HepG2 (cell line): ENCODE measurements around the gene THPO. TPM values are rescaled to one million over a fixed set of nuclear protein-coding genes. Genes with fewer than 3 reads are reported as not detected.
A peak's percentile ranks its signal among the peaks of the same experiment; 100 is the strongest.

Experiments
- ATAC-seq: fragments of 200-7000 bp; cut with Tn5 transposase; 3 replicates; pipeline ENCODE4 v1.9.1; 2020; ENCODE audit warnings: mild to moderate bottlenecking, moderate library complexity
- BruUV-seq: library from RNA; stranded (reverse); fragments of 400-500 nt; replicated peaks from 2 replicates; lab custom pipeline; 2021; lab: Mats Ljungman, UMichigan
- CTCF ChIA-PET: fragments of 300-600 bp; formaldehyde crosslinking; extraction: SDS; loops from one replicate; lab custom pipeline; 2021; ENCODE audit warnings: low total read pairs, inconsistent platforms, low intra/inter-chr PET ratio; lab: Yijun Ruan, JAX
- POLR2A ChIA-PET: fragments of 350-600 bp; sonication (Branson Sonifier 250); formaldehyde crosslinking; loops from one replicate; lab custom pipeline; 2020; ENCODE audit warnings: antibody characterized with exemption, inconsistent platforms; lab: Yijun Ruan, JAX
- DNase-seq: peaks from one replicate; pipeline ENCODE4 v3.0.0-alpha.2; 2015; ENCODE audit warnings: low spot score
- FAIRE-seq: peaks from 3 replicates; lab custom pipeline; 2011; peaks lifted over from hg19 to GRCh38; lab: Jason Lieb, UNC
- H2AFZ ChIP-seq: one replicate; pipeline ENCODE4 v1.6.1; 2011; ENCODE audit warnings: low read length, inconsistent platforms
- H3K27ac ChIP-seq: fragments of 300-600 bp; 3 replicates; pipeline ENCODE4 v1.8.0; 2011; ENCODE audit warnings: mixed run types, mild to moderate bottlenecking, mixed read lengths, low read length, inconsistent platforms; ENCODE audit not compliant: insufficient read depth; ENCODE audit errors: extremely low read length
- H3K27me3 ChIP-seq, 2 experiments: fragments of 200-600 bp in 1 of 2; 2 replicates in 1 of 2; 3 replicates in 1 of 2; pipeline versions ENCODE4 v1.6.0 to v1.8.0; 2011; ENCODE audit warnings: low read length in 2 of 2, mild to moderate bottlenecking in 2 of 2, moderate library complexity in 2 of 2, inconsistent platforms in 1 of 2; ENCODE audit not compliant: insufficient read depth in 2 of 2, control insufficient read depth in 1 of 2
- H3K36me3 ChIP-seq, 2 experiments: fragments of 200-600 bp in 1 of 2; replicated peaks in 1 of 2; 2 replicates in 1 of 2; 3 replicates in 1 of 2; pipeline versions ENCODE4 v1.5.1 to v1.8.0; 2011; ENCODE audit warnings: low read length in 2 of 2, inconsistent platforms in 1 of 2; ENCODE audit not compliant: insufficient read depth in 2 of 2, control insufficient read depth in 1 of 2
- H3K4me1 ChIP-seq: 2 replicates; pipeline ENCODE4 v1.5.1; 2012; ENCODE audit warnings: low read length, inconsistent platforms; ENCODE audit not compliant: insufficient read depth
- H3K4me2 ChIP-seq: 2 replicates; pipeline ENCODE4 v1.6.0; 2011; ENCODE audit warnings: low read depth, low read length, inconsistent platforms
- H3K4me3 ChIP-seq, 3 experiments: fragments of 200-600 bp in 1 of 3; sonication (generic), shearing (Covaris generic) in 1 of 3; replicated peaks in 1 of 3; 2 replicates each; pipeline ENCODE4 v1.5.1; 2011 to 2016; ENCODE audit warnings: low read length in 3 of 3, inconsistent platforms in 2 of 3, low read depth in 2 of 3, mild to moderate bottlenecking in 2 of 3, control low read depth in 1 of 3, mixed read lengths in 1 of 3; ENCODE audit not compliant: insufficient read depth in 1 of 3
- H3K79me2 ChIP-seq: one replicate; pipeline ENCODE4 v1.6.1; 2011; ENCODE audit warnings: low read length, inconsistent platforms; ENCODE audit not compliant: insufficient read depth
- H3K9ac ChIP-seq: 2 replicates; pipeline ENCODE4 v1.6.0; 2011; ENCODE audit warnings: mild to moderate bottlenecking, low read depth, low read length, inconsistent platforms; ENCODE audit not compliant: insufficient read depth
- H3K9me3 ChIP-seq: 2 replicates; pipeline ENCODE4 v1.5.1; 2012; ENCODE audit warnings: mild to moderate bottlenecking, low read length
- H4K20me1 ChIP-seq: 2 replicates; pipeline ENCODE4 v1.6.0; 2011; ENCODE audit warnings: inconsistent platforms, mild to moderate bottlenecking, low read length, moderate library complexity; ENCODE audit not compliant: insufficient read depth
- CREB1 ChIP-seq, 2 experiments: fragments of 450-650 bp in 1 of 2; IDR thresholded peaks; 2 replicates each; pipeline ENCODE4 v1.6.1; 2016 to 2017; ENCODE audit warnings: control low read depth in 1 of 2, mild to moderate bottlenecking in 1 of 2, missing compliant biosample characterization in 1 of 2, missing genetic modification characterization in 1 of 2
- GZF1 ChIP-seq: sonication (generic); formaldehyde crosslinking; IDR thresholded peaks from 2 replicates; pipeline ENCODE4 v1.5.1; 2020; ENCODE audit warnings: mild to moderate bottlenecking, missing genetic modification reagents
- HNRNPL ChIP-seq: fragments of 200-400 bp; formaldehyde crosslinking; IDR thresholded peaks from 2 replicates; pipeline ENCODE4 v1.6.1; 2017; ENCODE audit warnings: mild to moderate bottlenecking, low read depth, low read length
- LCORL ChIP-seq, 2 experiments: fragments of 450-650 bp in 1 of 2; sonication (generic) in 1 of 2; formaldehyde crosslinking in 1 of 2; IDR thresholded peaks; 2 replicates each; pipeline versions ENCODE4 v1.5.0 to v1.6.1; 2017 to 2020; ENCODE audit warnings: antibody characterized with exemption in 1 of 2, missing genetic modification reagents in 1 of 2
- NFRKB ChIP-seq: fragments of 450-650 bp; IDR thresholded peaks from 2 replicates; pipeline ENCODE4 v1.6.1; 2017
- SETDB1 ChIP-seq: sonication (generic); formaldehyde crosslinking; IDR thresholded peaks from 2 replicates; pipeline ENCODE4 v1.5.1; 2020; ENCODE audit warnings: missing genetic modification reagents, mild to moderate bottlenecking, borderline replicate concordance
- ZNF253 ChIP-seq: sonication (generic); formaldehyde crosslinking; IDR thresholded peaks from 2 replicates; pipeline ENCODE4 v1.8.0; 2022; ENCODE audit warnings: mild to moderate bottlenecking, missing genetic modification reagents, borderline replicate concordance
- ZNF543 ChIP-seq: sonication (generic); formaldehyde crosslinking; IDR thresholded peaks from 2 replicates; pipeline ENCODE4 v1.4.0; 2020; ENCODE audit warnings: mild to moderate bottlenecking, missing genetic modification reagents
- ZNF674 ChIP-seq: sonication (generic); formaldehyde crosslinking; IDR thresholded peaks from 2 replicates; pipeline ENCODE4 v1.5.0; 2020; ENCODE audit warnings: low read depth, mild to moderate bottlenecking, missing genetic modification reagents
- WGBS: methylation state at CpG from one replicate; pipeline ENCODE4 v1.1.6; 2017; ENCODE audit warnings: low lambda C conversion rate; 5-methylcytosine and 5-hydroxymethylcytosine counted together
- in situ Hi-C: cut with HindIII; loops from 2 replicates; pipeline ENCODE4 v1.10.0; 2017; ENCODE audit warnings: low pct_unique_long_range_greater_than_20kb; ENCODE audit not compliant: extremely low pct_ligation_motif_present
- intact Hi-C: fragments of 100-400 bp; cut with micrococcal nuclease; formaldehyde crosslinking; loops from one replicate; pipeline ENCODE4 v1.10.0; 2022; ENCODE audit not compliant: unreplicated experiment
- polyA plus RNA-seq, 8 experiments: library from polyadenylated mRNA; depleted of rRNA in 3 of 8; stranded (reverse) in 7 of 8; unstranded in 1 of 8; fragments of >200 nt; fragmentation: Illumina TruSeq in 4 of 8; extraction: Trizol in 4 of 8; gene quantifications; 2 replicates each; pipeline versions ENCODE4 v1.2.1 to v1.2.3, GENCODE V29; 2011 to 2016; ENCODE audit warnings: low read depth in 4 of 8, missing spikeins in 1 of 8, mixed read lengths in 1 of 8; ENCODE audit not compliant: insufficient read depth in 1 of 8
- total RNA-seq, 5 experiments: library from RNA; depleted of rRNA; stranded (reverse); fragments of >200 nt; fragmentation: Illumina TruSeq; extraction: Trizol; gene quantifications; 2 replicates each; pipeline ENCODE4 v1.2.3, GENCODE V29; 2016; ENCODE audit warnings: low read depth in 1 of 5
- TF ChIP-seq, protein P1 (sequence below): sonication (generic); formaldehyde crosslinking; IDR thresholded peaks from 2 replicates; pipeline ENCODE4 v1.9.0; 2021; ENCODE audit warnings: mild to moderate bottlenecking, missing genetic modification reagents
- TF ChIP-seq, protein P2 (sequence below): fragments of 450-650 bp; IDR thresholded peaks from 2 replicates; pipeline ENCODE4 v1.6.1; 2016

THPO gene
- total and polyA plus RNA-seq, 2 of the 13 experiments (the other 11 are each of a cell fraction or from before 2014, with no cell fraction given): 2.8 to 4.8 TPM

DNA sequence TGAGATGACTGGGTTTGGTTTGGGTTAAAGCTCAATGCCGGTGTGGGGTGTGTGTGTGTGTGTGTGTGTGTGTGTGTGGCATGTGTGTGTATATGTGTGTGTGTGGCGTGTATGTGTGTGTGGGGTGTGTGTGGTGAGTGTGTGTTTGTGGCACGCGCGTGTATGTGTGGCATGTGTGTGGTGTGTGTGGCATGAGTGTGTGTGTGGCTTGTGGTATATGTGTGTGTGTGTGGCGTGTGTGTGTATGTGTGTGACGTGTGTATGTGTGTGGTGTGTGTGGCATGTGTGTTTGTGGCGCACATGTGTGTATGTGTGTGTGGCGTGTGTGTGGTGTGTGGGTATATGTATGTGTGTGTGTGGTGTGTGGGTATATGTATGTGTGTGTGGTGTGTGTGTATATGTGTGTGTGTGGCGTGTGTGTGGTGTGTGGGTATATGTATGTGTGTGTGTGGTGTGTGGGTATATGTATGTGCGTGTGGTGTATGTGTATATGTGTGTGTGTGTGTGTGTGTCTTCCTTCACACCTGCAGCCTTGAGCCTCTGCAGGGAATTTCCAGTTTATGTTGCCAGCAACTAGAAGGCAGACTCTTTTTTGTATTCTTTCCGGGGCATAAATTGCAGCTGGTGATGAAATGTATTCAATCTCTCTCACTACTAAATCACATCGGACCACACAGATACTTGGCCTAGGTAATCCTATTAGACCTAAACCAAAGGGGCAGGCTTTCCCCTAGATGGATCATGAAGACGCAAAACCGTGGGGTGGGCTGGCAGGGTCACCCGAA is 36.6 kb upstream of the THPO start:
- Histone ChIP-seq H4K20me1 (no peaks in the 10 kb centered on the region), H3K27me3 (peaks cover 0 to 2% of the 10 kb centered on the region in 2 experiments; a peak in 1 of 5 replicates), H3K79me2 (no peaks in the 10 kb centered on the region), H3K4me2 (peak overlapping the region; percentile 49), H3K4me1 (peaks cover 41% of the 10 kb centered on the region), H2AFZ (no peak overlapping the region), H3K4me3 (peak overlapping the region in 1 of 3 experiments; percentile 33; a peak in 1 of 6 replicates), H3K27ac (no peak overlapping the region), H3K9ac (no peak overlapping the region), H3K9me3 (no peaks in the 10 kb centered on the region), H3K36me3 (no peaks in the 10 kb centered on the region)
- POLR2A ChIA-PET: interaction anchor here (0.7 to 1.6 kb wide), 3 partner anchors 15 to 37 kb away, joined by 3 to 4 read pairs (median 3); partner anchors contain the start of gene CHRD
- WGBS: 74% methylated on average over 13 of the region's 16 CpGs
- in situ Hi-C loops (no loop called here), intact Hi-C loops (loop anchor here (5.0 kb wide), 1 partner anchor 128 kb away; no protein-coding TSS in a partner anchor)
- BruUV-seq: no TSS peak
- ATAC-seq (no peak), FAIRE-seq (peak; percentile 73), DNase-seq (no peak)
- no peak for TF ChIP-seq NFRKB
- TF ChIP-seq GZF1 (CRISPR knock-in tag): no peak
- TF ChIP-seq, protein P1, sequence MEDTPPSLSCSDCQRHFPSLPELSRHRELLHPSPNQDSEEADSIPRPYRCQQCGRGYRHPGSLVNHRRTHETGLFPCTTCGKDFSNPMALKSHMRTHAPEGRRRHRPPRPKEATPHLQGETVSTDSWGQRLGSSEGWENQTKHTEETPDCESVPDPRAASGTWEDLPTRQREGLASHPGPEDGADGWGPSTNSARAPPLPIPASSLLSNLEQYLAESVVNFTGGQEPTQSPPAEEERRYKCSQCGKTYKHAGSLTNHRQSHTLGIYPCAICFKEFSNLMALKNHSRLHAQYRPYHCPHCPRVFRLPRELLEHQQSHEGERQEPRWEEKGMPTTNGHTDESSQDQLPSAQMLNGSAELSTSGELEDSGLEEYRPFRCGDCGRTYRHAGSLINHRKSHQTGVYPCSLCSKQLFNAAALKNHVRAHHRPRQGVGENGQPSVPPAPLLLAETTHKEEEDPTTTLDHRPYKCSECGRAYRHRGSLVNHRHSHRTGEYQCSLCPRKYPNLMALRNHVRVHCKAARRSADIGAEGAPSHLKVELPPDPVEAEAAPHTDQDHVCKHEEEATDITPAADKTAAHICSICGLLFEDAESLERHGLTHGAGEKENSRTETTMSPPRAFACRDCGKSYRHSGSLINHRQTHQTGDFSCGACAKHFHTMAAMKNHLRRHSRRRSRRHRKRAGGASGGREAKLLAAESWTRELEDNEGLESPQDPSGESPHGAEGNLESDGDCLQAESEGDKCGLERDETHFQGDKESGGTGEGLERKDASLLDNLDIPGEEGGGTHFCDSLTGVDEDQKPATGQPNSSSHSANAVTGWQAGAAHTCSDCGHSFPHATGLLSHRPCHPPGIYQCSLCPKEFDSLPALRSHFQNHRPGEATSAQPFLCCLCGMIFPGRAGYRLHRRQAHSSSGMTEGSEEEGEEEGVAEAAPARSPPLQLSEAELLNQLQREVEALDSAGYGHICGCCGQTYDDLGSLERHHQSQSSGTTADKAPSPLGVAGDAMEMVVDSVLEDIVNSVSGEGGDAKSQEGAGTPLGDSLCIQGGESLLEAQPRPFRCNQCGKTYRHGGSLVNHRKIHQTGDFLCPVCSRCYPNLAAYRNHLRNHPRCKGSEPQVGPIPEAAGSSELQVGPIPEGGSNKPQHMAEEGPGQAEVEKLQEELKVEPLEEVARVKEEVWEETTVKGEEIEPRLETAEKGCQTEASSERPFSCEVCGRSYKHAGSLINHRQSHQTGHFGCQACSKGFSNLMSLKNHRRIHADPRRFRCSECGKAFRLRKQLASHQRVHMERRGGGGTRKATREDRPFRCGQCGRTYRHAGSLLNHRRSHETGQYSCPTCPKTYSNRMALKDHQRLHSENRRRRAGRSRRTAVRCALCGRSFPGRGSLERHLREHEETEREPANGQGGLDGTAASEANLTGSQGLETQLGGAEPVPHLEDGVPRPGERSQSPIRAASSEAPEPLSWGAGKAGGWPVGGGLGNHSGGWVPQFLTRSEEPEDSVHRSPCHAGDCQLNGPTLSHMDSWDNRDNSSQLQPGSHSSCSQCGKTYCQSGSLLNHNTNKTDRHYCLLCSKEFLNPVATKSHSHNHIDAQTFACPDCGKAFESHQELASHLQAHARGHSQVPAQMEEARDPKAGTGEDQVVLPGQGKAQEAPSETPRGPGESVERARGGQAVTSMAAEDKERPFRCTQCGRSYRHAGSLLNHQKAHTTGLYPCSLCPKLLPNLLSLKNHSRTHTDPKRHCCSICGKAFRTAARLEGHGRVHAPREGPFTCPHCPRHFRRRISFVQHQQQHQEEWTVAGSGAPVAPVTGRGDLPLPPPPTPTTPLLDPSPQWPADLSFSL (CRISPR knock-in tag): peak; percentile 90
- TF ChIP-seq HNRNPL: peak; percentile 61; the same call in 1 of the 2 replicates
- TF ChIP-seq LCORL (IDR thresholded peaks at IDR 0.05): no peak
- TF ChIP-seq LCORL (CRISPR knock-in tag; IDR thresholded peaks at IDR 0.05): peak; percentile 7; the same call in 1 of the 2 replicates
- TF ChIP-seq SETDB1 (CRISPR knock-in tag): no peak
- TF ChIP-seq, protein P2, sequence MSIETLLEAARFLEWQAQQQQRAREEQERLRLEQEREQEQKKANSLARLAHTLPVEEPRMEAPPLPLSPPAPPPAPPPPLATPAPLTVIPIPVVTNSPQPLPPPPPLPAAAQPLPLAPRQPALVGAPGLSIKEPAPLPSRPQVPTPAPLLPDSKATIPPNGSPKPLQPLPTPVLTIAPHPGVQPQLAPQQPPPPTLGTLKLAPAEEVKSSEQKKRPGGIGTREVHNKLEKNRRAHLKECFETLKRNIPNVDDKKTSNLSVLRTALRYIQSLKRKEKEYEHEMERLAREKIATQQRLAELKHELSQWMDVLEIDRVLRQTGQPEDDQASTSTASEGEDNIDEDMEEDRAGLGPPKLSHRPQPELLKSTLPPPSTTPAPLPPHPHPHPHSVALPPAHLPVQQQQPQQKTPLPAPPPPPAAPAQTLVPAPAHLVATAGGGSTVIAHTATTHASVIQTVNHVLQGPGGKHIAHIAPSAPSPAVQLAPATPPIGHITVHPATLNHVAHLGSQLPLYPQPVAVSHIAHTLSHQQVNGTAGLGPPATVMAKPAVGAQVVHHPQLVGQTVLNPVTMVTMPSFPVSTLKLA: peak; percentile 46
- no peak for TF ChIP-seq ZNF543 (CRISPR knock-in tag)
- no peak for TF ChIP-seq ZNF674 (CRISPR knock-in tag)
- TF ChIP-seq CREB1 (IDR thresholded peaks at IDR 0.05): peak; percentile 29; the same call in 1 of the 2 replicates
- no peak for TF ChIP-seq CREB1 (CRISPR knock-in tag; IDR thresholded peaks at IDR 0.05)
- no peak for TF ChIP-seq ZNF253 (CRISPR knock-in tag)
- CTCF ChIA-PET: no interaction called here
